B cell (primary cell): ENCODE measurements around the gene MRC2. TPM values are rescaled to one million over a fixed set of nuclear protein-coding genes. Genes with fewer than 3 reads are reported as not detected.

Source experiments
- ATAC-seq: fragments of 200-7000 bp; cut with Tn5 transposase; one replicate; pipeline ENCODE4 v1.10.0; 2021; ENCODE audit warnings: low read depth, mild to moderate bottlenecking, moderate number of reproducible peaks, moderate library complexity
- CTCF ChIA-PET: fragments of 350-600 bp; sonication (Branson Sonifier 250); formaldehyde crosslinking; loops from one replicate; lab custom pipeline; 2021; ENCODE audit warnings: antibody characterized with exemption, inconsistent platforms; lab: Charles Lee
- POLR2A ChIA-PET: fragments of 350-600 bp; sonication (Branson Sonifier 250); formaldehyde crosslinking; loops from one replicate; lab custom pipeline; 2021; ENCODE audit warnings: antibody characterized with exemption; lab: Charles Lee
- DNase-seq: peaks from one replicate; pipeline ENCODE4 v3.0.0; 2013
- H2AFZ ChIP-seq: 2 replicates; pipeline ENCODE4 v1.6.1; 2012; ENCODE audit warnings: mild to moderate bottlenecking, low read depth, low read length; ENCODE audit not compliant: insufficient read depth, poor library complexity, severe bottlenecking
- H3K27ac ChIP-seq, 2 donors: 1 replicate in 1 of 2; 2 replicates in 1 of 2; pipeline ENCODE4 v1.5.1; 2012 to 2013; ENCODE audit warnings: low read length in 2 of 2, mild to moderate bottlenecking in 2 of 2, moderate library complexity in 1 of 2
- H3K27me3 ChIP-seq, 4 experiments: fragments of 200-600 bp in 1 of 4; sonication (generic) in 1 of 4; replicated peaks in 1 of 4; 1 replicate in 2 of 4; 2 replicates in 2 of 4; pipeline versions ENCODE4 v1.6.1 to v1.7.0; 2013 to 2016; ENCODE audit warnings: low read length in 3 of 4, mild to moderate bottlenecking in 2 of 4, mixed read lengths in 1 of 4, moderate library complexity in 1 of 4; ENCODE audit not compliant: insufficient read depth in 4 of 4, control insufficient read depth in 3 of 4; ENCODE audit errors: control extremely low read depth in 1 of 4
- H3K36me3 ChIP-seq, 2 experiments: replicated peaks in 1 of 2; 1 replicate in 1 of 2; 2 replicates in 1 of 2; pipeline versions ENCODE4 v1.6.1 to v1.7.1; 2013; ENCODE audit warnings: low read length in 1 of 2; ENCODE audit not compliant: insufficient read depth in 2 of 2, control insufficient read depth in 1 of 2; ENCODE audit errors: control extremely low read depth in 1 of 2, extremely low read depth in 1 of 2
- H3K4me1 ChIP-seq, 2 donors: fragments of 200-600 bp in 1 of 2; sonication (generic) in 1 of 2; 1 replicate in 1 of 2; 2 replicates in 1 of 2; pipeline versions ENCODE4 v1.5.1 to v1.6.1; 2013 to 2017; ENCODE audit warnings: low read length in 2 of 2; ENCODE audit not compliant: control insufficient read depth in 2 of 2, insufficient read depth in 2 of 2
- H3K4me2 ChIP-seq: replicated peaks from 2 replicates; pipeline ENCODE3; 2012; ENCODE audit warnings: mild to moderate bottlenecking, low read depth, low read length; ENCODE audit not compliant: poor library complexity, severe bottlenecking
- H3K4me3 ChIP-seq, 5 experiments: fragments of 200-600 bp in 1 of 5; sonication (generic) in 1 of 5; 1 replicate in 3 of 5; 2 replicates in 2 of 5; pipeline versions ENCODE4 v1.5.1 to v1.7.0; 2011 to 2016; ENCODE audit warnings: low read length in 4 of 5, mild to moderate bottlenecking in 4 of 5, low read depth in 2 of 5, control low read depth in 1 of 5, moderate library complexity in 1 of 5; ENCODE audit not compliant: insufficient read depth in 1 of 5; ENCODE audit errors: control extremely low read depth in 1 of 5, extremely low read depth in 1 of 5
- H3K79me2 ChIP-seq: fragments of 200-600 bp; sonication (generic); one replicate; pipeline ENCODE4 v1.6.0; 2016; ENCODE audit warnings: low read length; ENCODE audit not compliant: control insufficient read depth, insufficient read depth
- H3K9ac ChIP-seq: fragments of 200-600 bp; sonication (generic); 2 replicates; pipeline ENCODE4 v1.6.1; 2017; ENCODE audit warnings: mild to moderate bottlenecking, low read length, moderate library complexity
- H3K9me3 ChIP-seq, 3 donors: one replicate each; pipeline versions ENCODE4 v1.6.1 to v1.7.1; 2013; ENCODE audit warnings: low read length in 2 of 3; ENCODE audit not compliant: control insufficient read depth in 2 of 3, insufficient read depth in 1 of 3; ENCODE audit errors: control extremely low read depth in 1 of 3
- H4K20me1 ChIP-seq: 2 replicates; pipeline ENCODE4 v1.6.0; 2012; ENCODE audit warnings: mild to moderate bottlenecking, low read length; ENCODE audit not compliant: insufficient read depth, control insufficient read depth, poor library complexity, severe bottlenecking
- H3K27ac Mint-ChIP-seq: one replicate; pipeline ENCODE4 v1.8.0; 2021; ENCODE audit warnings: mixed read lengths
- H3K27me3 Mint-ChIP-seq: one replicate; pipeline ENCODE4 v1.8.0; 2021; ENCODE audit warnings: mixed read lengths
- H3K4me1 Mint-ChIP-seq: one replicate; pipeline ENCODE4 v1.8.0; 2021; ENCODE audit warnings: mixed read lengths
- H3K4me3 Mint-ChIP-seq: one replicate; pipeline ENCODE4 v1.8.0; 2021; ENCODE audit warnings: mixed read lengths
- H3K9me3 Mint-ChIP-seq: one replicate; pipeline ENCODE4 v1.8.0; 2022; ENCODE audit warnings: mixed read lengths; ENCODE audit not compliant: insufficient read depth
- EZH2 ChIP-seq: IDR thresholded peaks from 2 replicates; pipeline ENCODE4 v1.6.1; 2012; ENCODE audit warnings: borderline replicate concordance, low read depth, mild to moderate bottlenecking, moderate library complexity, low read length; ENCODE audit not compliant: insufficient read depth, poor library complexity, severe bottlenecking
- WGBS: methylation state at CpG from one replicate; pipeline ENCODE4 v1.1.5; 2013; ENCODE audit warnings: missing lambda C conversion rate; ENCODE audit not compliant: insufficient coverage; 5-methylcytosine and 5-hydroxymethylcytosine counted together
- intact Hi-C: fragments of 100-400 bp; cut with micrococcal nuclease; formaldehyde crosslinking; loops from one replicate; pipeline ENCODE4 v1.10.0; 2022
- polyA plus RNA-seq: library from polyadenylated mRNA; depleted of rRNA; stranded (reverse); fragments of >200 nt; gene quantifications from 2 replicates; pipeline ENCODE4 v1.2.3, GENCODE V29; 2012
- total RNA-seq, 2 donors: library from RNA; stranded (reverse); fragments of 120-200 nt in 1 of 2; gene quantifications; 1 replicate in 1 of 2; 2 replicates in 1 of 2; pipeline versions ENCODE4 v1.2.3 to v1.2.4, GENCODE V29; 2013 to 2022
- TF ChIP-seq, protein P1 (sequence below): fragments of 200-600 bp; IDR thresholded peaks from one replicate; pipeline ENCODE4 v1.8.0; 2022; ENCODE audit warnings: antibody characterized with exemption, mild to moderate bottlenecking

MRC2 gene
- total and polyA plus RNA-seq, 2 donors (not counting 1 experiment from before 2014, with no cell fraction given) = 0.09 to 0.34 TPM

- POLR2A ChIA-PET = no interaction called here
Observed at GRCh38 chr17:62653826-62654761, 26.6 kb downstream of the MRC2 start.

More at GRCh38 chr17:62653826-62654761, 26.6 kb downstream of the MRC2 start:
- Histone ChIP-seq H3K79me2 (no peaks in the 10 kb centered on the region), H3K4me2 (peak overlapping the region; percentile 100), H3K27ac (no peak overlapping the region), H3K4me3 (no peak overlapping the region), H3K4me1 (peaks cover 14 to 22% of the 10 kb centered on the region in 2 donors), H3K36me3 (no peaks in the 10 kb centered on the region), H3K27me3 (peaks cover 0 to 2% (median under 1%) of the 10 kb centered on the region in 4 experiments), H3K9me3 (peaks cover 0 to 3% (median 0%) of the 10 kb centered on the region in 3 donors), H2AFZ (peak overlapping the region; percentile 76), H3K9ac (peak overlapping the region; percentile 81), H4K20me1 (no peaks in the 10 kb centered on the region)
- ATAC-seq (no peak), DNase-seq (no peak)
- intact Hi-C loops = no loop called here
- Mint-ChIP-seq H3K4me3 (peak overlapping the region; percentile 92), H3K27ac (peak overlapping the region; percentile 39), H3K9me3 (no peaks in the 10 kb centered on the region), H3K4me1 (peaks cover 23% of the 10 kb centered on the region), H3K27me3 (no peaks in the 10 kb centered on the region)
- WGBS = 63% methylated on average over 16 of the region's 19 CpGs
- CTCF ChIA-PET = no interaction called here
- TF ChIP-seq, protein P1, sequence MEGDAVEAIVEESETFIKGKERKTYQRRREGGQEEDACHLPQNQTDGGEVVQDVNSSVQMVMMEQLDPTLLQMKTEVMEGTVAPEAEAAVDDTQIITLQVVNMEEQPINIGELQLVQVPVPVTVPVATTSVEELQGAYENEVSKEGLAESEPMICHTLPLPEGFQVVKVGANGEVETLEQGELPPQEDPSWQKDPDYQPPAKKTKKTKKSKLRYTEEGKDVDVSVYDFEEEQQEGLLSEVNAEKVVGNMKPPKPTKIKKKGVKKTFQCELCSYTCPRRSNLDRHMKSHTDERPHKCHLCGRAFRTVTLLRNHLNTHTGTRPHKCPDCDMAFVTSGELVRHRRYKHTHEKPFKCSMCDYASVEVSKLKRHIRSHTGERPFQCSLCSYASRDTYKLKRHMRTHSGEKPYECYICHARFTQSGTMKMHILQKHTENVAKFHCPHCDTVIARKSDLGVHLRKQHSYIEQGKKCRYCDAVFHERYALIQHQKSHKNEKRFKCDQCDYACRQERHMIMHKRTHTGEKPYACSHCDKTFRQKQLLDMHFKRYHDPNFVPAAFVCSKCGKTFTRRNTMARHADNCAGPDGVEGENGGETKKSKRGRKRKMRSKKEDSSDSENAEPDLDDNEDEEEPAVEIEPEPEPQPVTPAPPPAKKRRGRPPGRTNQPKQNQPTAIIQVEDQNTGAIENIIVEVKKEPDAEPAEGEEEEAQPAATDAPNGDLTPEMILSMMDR = no peak
- TF ChIP-seq EZH2 = no peak
